Neural cell (in vitro differentiated cells): ENCODE data around the gene CRACDL. TPM values are rescaled to one million over a fixed set of nuclear protein-coding genes. Genes with fewer than 3 reads are reported as not detected.

Source experiments
- H2AFZ ChIP-seq: fragments of 200-600, 300-800 bp; sonication (generic), shearing (Covaris generic); 2 replicates; pipeline ENCODE4 v1.6.0; 2014; ENCODE audit warnings: low read depth, mild to moderate bottlenecking, antibody characterized with exemption, low read length, moderate library complexity
- H3F3A ChIP-seq: fragments of 200-600 bp; shearing (Covaris generic); 2 replicates; pipeline ENCODE4 v1.6.1; 2016; ENCODE audit warnings: mild to moderate bottlenecking, moderate library complexity, mixed read lengths, antibody characterized with exemption, low read length; ENCODE audit not compliant: insufficient read depth, poor library complexity, severe bottlenecking
- H3K27ac ChIP-seq: fragments of 200-600, 300-800 bp; sonication (generic), shearing (Covaris generic); 2 replicates; pipeline ENCODE4 v1.5.1; 2014; ENCODE audit warnings: mild to moderate bottlenecking, low read length, moderate library complexity
- H3K27me3 ChIP-seq: fragments of 300-800, 200-600 bp; sonication (generic), shearing (Covaris generic); 2 replicates; pipeline ENCODE4 v1.6.0; 2014; ENCODE audit warnings: mild to moderate bottlenecking, low read depth, low read length, moderate library complexity; ENCODE audit not compliant: insufficient read depth
- H3K36me3 ChIP-seq: fragments of 300-800, 200-600 bp; sonication (generic), shearing (Covaris generic); 2 replicates; pipeline ENCODE4 v1.5.1; 2014; ENCODE audit warnings: mild to moderate bottlenecking, antibody characterized with exemption, low read length, moderate library complexity; ENCODE audit not compliant: insufficient read depth
- H3K4me2 ChIP-seq: fragments of 300-800, 200-600 bp; sonication (generic), shearing (Covaris generic); 2 replicates; pipeline ENCODE4 v1.6.0; 2014; ENCODE audit warnings: mild to moderate bottlenecking, low read length
- H3K4me3 ChIP-seq: fragments of 300-800, 200-600 bp; sonication (generic), shearing (Covaris generic); 2 replicates; pipeline ENCODE4 v1.5.1; 2014; ENCODE audit warnings: mild to moderate bottlenecking, low read length, moderate library complexity
- H3K79me2 ChIP-seq: fragments of 200-600 bp; shearing (Covaris generic); replicated peaks from 2 replicates; pipeline ENCODE4 v1.6.0; 2014; ENCODE audit warnings: mild to moderate bottlenecking, low read length, moderate library complexity; ENCODE audit not compliant: insufficient read depth
- H3K9ac ChIP-seq: fragments of 300-800, 200-600 bp; sonication (generic), shearing (Covaris generic); 2 replicates; pipeline ENCODE4 v1.6.1; 2016; ENCODE audit warnings: mild to moderate bottlenecking, low read length, mixed read lengths
- H3K9me2 ChIP-seq: fragments of 200-600 bp; shearing (Covaris generic); 2 replicates; pipeline ENCODE4 v1.6.1; 2016; ENCODE audit warnings: mild to moderate bottlenecking, low read length, mixed read lengths; ENCODE audit not compliant: insufficient read depth
- H3K9me3 ChIP-seq: fragments of 200-600, 300-800 bp; sonication (generic), shearing (Covaris generic); 2 replicates; pipeline ENCODE4 v1.6.1; 2016; ENCODE audit warnings: mild to moderate bottlenecking, mixed run types, low read length, moderate library complexity, mixed read lengths
- H4K20me1 ChIP-seq: fragments of 200-600 bp; shearing (Covaris generic); 2 replicates; pipeline ENCODE4 v1.6.1; 2016; ENCODE audit warnings: mild to moderate bottlenecking, mixed run types; ENCODE audit not compliant: insufficient read depth
- EP300 ChIP-seq: fragments of 450-650 bp; conservative IDR thresholded peaks from 2 replicates; pipeline ENCODE4 v1.6.1; 2014; ENCODE audit warnings: antibody characterized with exemption, mild to moderate bottlenecking, moderate library complexity; ENCODE audit not compliant: poor library complexity, severe bottlenecking
- EZH2 ChIP-seq: fragments of 200-600, 300-800 bp; shearing (Covaris generic), sonication (generic); IDR thresholded peaks from 2 replicates; pipeline ENCODE4 v1.6.1; 2014; ENCODE audit warnings: antibody characterized with exemption, low read length, borderline replicate concordance, mild to moderate bottlenecking; ENCODE audit not compliant: insufficient read depth, poor library complexity, severe bottlenecking
- MXI1 ChIP-seq: fragments of 450-650 bp; conservative IDR thresholded peaks from 2 replicates; pipeline ENCODE4 v1.6.1; 2014; ENCODE audit warnings: antibody characterized with exemption, mild to moderate bottlenecking; ENCODE audit not compliant: poor library complexity, severe bottlenecking
- POLR2AphosphoS5 ChIP-seq: IDR thresholded peaks from 2 replicates; pipeline ENCODE4 v1.6.1; 2012
- RAD21 ChIP-seq: fragments of 450-650 bp; conservative IDR thresholded peaks from 2 replicates; pipeline ENCODE4 v1.6.1; 2014; ENCODE audit warnings: antibody characterized with exemption, mild to moderate bottlenecking, moderate library complexity
- SMC3 ChIP-seq: fragments of 450-650 bp; conservative IDR thresholded peaks from 2 replicates; pipeline ENCODE4 v1.6.1; 2014; ENCODE audit warnings: antibody characterized with exemption, mild to moderate bottlenecking, moderate library complexity; ENCODE audit not compliant: poor library complexity
- TAF1 ChIP-seq: IDR thresholded peaks from 2 replicates; pipeline ENCODE4 v1.6.1; 2012; ENCODE audit warnings: low read depth
- polyA plus RNA-seq: library from polyadenylated mRNA; depleted of rRNA; stranded (reverse); fragments of >200 nt; gene quantifications from 2 replicates; pipeline ENCODE4 v1.2.3, GENCODE V29; 2014
- TF ChIP-seq, protein P1 (sequence below): IDR thresholded peaks from 2 replicates; pipeline ENCODE4 v1.6.1; 2012; ENCODE audit warnings: borderline replicate concordance
- TF ChIP-seq, protein P2 (sequence below): fragments of 450-650 bp; IDR thresholded peaks from 2 replicates; pipeline ENCODE4 v1.5.1; 2014; ENCODE audit warnings: antibody characterized with exemption, mild to moderate bottlenecking, moderate library complexity; ENCODE audit not compliant: poor library complexity, severe bottlenecking

Gene CRACDL
- polyA plus RNA-seq, 1 donor from 2014 or later: 0.85 TPM

DNA sequence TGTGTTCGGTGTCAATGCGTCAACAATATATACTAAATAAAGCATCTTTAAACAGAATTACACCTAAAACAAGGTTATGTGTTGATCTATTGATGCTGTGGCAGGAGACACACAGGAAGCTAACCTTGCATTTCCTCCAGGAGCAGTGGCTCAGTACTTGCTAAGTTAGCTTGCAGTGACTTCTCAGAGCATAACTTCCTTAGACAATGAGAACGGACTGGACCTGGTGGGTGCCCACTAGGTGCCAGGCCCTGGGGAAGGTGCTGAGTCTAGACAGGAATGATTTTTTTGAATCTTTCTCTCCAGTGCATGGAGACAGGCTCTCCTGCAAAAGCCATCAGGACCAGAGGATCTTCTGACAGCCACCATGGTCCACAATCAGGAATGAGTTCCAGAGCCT lies 131.3 kb downstream of the CRACDL start:
- H2AFZ ChIP-seq: no peak overlapping the region
- H3K4me3 ChIP-seq: no peak overlapping the region
- no peaks in the 10 kb centered on the region for H4K20me1 ChIP-seq
- no peaks in the 10 kb centered on the region for H3K9me2 ChIP-seq
- H3K9ac ChIP-seq: no peak overlapping the region
- no peaks in the 10 kb centered on the region for H3K79me2 ChIP-seq
- TF ChIP-seq SMC3 (no peak), TAF1 (no peak), EZH2 (no peak), EP300 (no peak), RAD21 (no peak)
- TF ChIP-seq, protein P1, sequence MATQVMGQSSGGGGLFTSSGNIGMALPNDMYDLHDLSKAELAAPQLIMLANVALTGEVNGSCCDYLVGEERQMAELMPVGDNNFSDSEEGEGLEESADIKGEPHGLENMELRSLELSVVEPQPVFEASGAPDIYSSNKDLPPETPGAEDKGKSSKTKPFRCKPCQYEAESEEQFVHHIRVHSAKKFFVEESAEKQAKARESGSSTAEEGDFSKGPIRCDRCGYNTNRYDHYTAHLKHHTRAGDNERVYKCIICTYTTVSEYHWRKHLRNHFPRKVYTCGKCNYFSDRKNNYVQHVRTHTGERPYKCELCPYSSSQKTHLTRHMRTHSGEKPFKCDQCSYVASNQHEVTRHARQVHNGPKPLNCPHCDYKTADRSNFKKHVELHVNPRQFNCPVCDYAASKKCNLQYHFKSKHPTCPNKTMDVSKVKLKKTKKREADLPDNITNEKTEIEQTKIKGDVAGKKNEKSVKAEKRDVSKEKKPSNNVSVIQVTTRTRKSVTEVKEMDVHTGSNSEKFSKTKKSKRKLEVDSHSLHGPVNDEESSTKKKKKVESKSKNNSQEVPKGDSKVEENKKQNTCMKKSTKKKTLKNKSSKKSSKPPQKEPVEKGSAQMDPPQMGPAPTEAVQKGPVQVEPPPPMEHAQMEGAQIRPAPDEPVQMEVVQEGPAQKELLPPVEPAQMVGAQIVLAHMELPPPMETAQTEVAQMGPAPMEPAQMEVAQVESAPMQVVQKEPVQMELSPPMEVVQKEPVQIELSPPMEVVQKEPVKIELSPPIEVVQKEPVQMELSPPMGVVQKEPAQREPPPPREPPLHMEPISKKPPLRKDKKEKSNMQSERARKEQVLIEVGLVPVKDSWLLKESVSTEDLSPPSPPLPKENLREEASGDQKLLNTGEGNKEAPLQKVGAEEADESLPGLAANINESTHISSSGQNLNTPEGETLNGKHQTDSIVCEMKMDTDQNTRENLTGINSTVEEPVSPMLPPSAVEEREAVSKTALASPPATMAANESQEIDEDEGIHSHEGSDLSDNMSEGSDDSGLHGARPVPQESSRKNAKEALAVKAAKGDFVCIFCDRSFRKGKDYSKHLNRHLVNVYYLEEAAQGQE: no peak
- TF ChIP-seq, protein P2, sequence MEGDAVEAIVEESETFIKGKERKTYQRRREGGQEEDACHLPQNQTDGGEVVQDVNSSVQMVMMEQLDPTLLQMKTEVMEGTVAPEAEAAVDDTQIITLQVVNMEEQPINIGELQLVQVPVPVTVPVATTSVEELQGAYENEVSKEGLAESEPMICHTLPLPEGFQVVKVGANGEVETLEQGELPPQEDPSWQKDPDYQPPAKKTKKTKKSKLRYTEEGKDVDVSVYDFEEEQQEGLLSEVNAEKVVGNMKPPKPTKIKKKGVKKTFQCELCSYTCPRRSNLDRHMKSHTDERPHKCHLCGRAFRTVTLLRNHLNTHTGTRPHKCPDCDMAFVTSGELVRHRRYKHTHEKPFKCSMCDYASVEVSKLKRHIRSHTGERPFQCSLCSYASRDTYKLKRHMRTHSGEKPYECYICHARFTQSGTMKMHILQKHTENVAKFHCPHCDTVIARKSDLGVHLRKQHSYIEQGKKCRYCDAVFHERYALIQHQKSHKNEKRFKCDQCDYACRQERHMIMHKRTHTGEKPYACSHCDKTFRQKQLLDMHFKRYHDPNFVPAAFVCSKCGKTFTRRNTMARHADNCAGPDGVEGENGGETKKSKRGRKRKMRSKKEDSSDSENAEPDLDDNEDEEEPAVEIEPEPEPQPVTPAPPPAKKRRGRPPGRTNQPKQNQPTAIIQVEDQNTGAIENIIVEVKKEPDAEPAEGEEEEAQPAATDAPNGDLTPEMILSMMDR: no peak
- no peak overlapping the region for H3K27ac ChIP-seq
- H3K36me3 ChIP-seq: no peaks in the 10 kb centered on the region
- no peak overlapping the region for H3K4me2 ChIP-seq
- H3K9me3 ChIP-seq: no peaks in the 10 kb centered on the region
- H3F3A ChIP-seq: no peaks in the 10 kb centered on the region
- no peaks in the 10 kb centered on the region for H3K27me3 ChIP-seq

DNA sequence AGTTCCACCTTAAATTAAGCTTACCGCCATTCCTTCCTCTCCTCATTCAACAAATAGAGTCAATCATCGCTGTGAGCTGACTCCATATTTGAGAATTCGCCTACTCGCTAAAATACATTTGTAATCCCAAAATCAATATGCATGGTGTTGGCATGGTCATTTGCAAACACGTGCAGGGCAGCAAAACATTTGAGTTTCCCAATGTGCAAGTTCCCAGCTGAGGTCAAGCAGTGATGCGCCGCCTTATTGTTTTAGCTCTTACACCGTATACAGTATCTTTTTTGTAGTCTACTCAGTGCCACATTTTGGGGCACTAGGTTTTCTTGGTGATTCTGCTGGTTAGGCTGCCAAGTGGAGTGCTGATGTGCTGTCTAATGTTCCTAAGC lies 131.8 kb downstream of the CRACDL start:
- TF ChIP-seq, protein P2: no peak
- no peak for TF ChIP-seq MXI1
- TF ChIP-seq, protein P1: no peak
- no peak for TF ChIP-seq TAF1
- TF ChIP-seq POLR2AphosphoS5: no peak
- no peak for TF ChIP-seq EP300
- TF ChIP-seq SMC3: no peak
- TF ChIP-seq EZH2: no peak
- TF ChIP-seq RAD21: no peak
- no peaks in the 10 kb centered on the region for H3K27me3 ChIP-seq
- no peaks in the 10 kb centered on the region for H3K79me2 ChIP-seq
- no peaks in the 10 kb centered on the region for H3K36me3 ChIP-seq
- H3K4me2 ChIP-seq: no peak overlapping the region
- no peaks in the 10 kb centered on the region for H4K20me1 ChIP-seq
- H3F3A ChIP-seq: no peaks in the 10 kb centered on the region
- no peak overlapping the region for H3K9ac ChIP-seq
- H3K4me3 ChIP-seq: no peak overlapping the region
- no peaks in the 10 kb centered on the region for H3K9me2 ChIP-seq
- peak overlapping the region; percentile 10 for H3K27ac ChIP-seq
- no peaks in the 10 kb centered on the region for H3K9me3 ChIP-seq
- H2AFZ ChIP-seq: no peak overlapping the region
